GM12864 (cell line): ENCODE data around the gene MIPOL1.

ENCODE experiments used
- DNase-seq: peaks from one replicate; pipeline ENCODE4 v3.0.0-alpha.2; 2011; ENCODE audit warnings: low read depth
- H3K4me3 ChIP-seq: 2 replicates; pipeline ENCODE4 v1.5.1; 2011; ENCODE audit warnings: mild to moderate bottlenecking, low read depth, low read length, control low read depth
- CTCF ChIP-seq: IDR thresholded peaks from 2 replicates; pipeline ENCODE4 v1.5.1; 2011; ENCODE audit warnings: low read depth, mild to moderate bottlenecking, moderate library complexity, low read length, control low read depth, inconsistent platforms; ENCODE audit errors: missing control alignments

MIPOL1 gene

GRCh38 chr14:37588667-37588955 lies 390.9 kb downstream of the MIPOL1 start:
- no peak for TF ChIP-seq CTCF
- no peak overlapping the region for H3K4me3 ChIP-seq
- no peak for DNase-seq

GRCh38 chr14:37588956-37589714 lies 391.4 kb downstream of the MIPOL1 start:
- H3K4me3 ChIP-seq, result no peak overlapping the region
- no peak for DNase-seq
- TF ChIP-seq CTCF, result no peak

- no peak for DNase-seq
- no peak for TF ChIP-seq CTCF
- H3K4me3 ChIP-seq, result no peak overlapping the region
Observed at GRCh38 chr14:37589715-37590427, 392.1 kb downstream of the MIPOL1 start.

GRCh38 chr14:37590428-37591139 lies 392.8 kb downstream of the MIPOL1 start:
- DNase-seq, result no peak
- no peak for TF ChIP-seq CTCF
- no peak overlapping the region for H3K4me3 ChIP-seq

- no peak overlapping the region for H3K4me3 ChIP-seq
- TF ChIP-seq CTCF, result no peak
- no peak for DNase-seq
Observed at GRCh38 chr14:37591311-37591940, 393.7 kb downstream of the MIPOL1 start.

GRCh38 chr14:37591941-37592481 lies 394.3 kb downstream of the MIPOL1 start:
- no peak overlapping the region for H3K4me3 ChIP-seq

More at GRCh38 chr14:37591941-37592481, 394.3 kb downstream of the MIPOL1 start:
- no peak for DNase-seq
- TF ChIP-seq CTCF, result no peak
